ENCODE results near the gene ACD. TPM values are rescaled to one million over a fixed set of nuclear protein-coding genes. Genes with fewer than 3 reads are reported as not detected.

Gene ACD
- total RNA-seq, 1 donor from 2014 or later = 7.1 TPM

GRCh38 chr16:67648764-67649407 lies 11.2 kb downstream of the ACD start:
- TF ChIP-seq, protein P1, sequence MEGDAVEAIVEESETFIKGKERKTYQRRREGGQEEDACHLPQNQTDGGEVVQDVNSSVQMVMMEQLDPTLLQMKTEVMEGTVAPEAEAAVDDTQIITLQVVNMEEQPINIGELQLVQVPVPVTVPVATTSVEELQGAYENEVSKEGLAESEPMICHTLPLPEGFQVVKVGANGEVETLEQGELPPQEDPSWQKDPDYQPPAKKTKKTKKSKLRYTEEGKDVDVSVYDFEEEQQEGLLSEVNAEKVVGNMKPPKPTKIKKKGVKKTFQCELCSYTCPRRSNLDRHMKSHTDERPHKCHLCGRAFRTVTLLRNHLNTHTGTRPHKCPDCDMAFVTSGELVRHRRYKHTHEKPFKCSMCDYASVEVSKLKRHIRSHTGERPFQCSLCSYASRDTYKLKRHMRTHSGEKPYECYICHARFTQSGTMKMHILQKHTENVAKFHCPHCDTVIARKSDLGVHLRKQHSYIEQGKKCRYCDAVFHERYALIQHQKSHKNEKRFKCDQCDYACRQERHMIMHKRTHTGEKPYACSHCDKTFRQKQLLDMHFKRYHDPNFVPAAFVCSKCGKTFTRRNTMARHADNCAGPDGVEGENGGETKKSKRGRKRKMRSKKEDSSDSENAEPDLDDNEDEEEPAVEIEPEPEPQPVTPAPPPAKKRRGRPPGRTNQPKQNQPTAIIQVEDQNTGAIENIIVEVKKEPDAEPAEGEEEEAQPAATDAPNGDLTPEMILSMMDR (IDR thresholded peaks at IDR 0.05; ENCODE audit: borderline replicate concordance) = no peak
- no peak overlapping the region for H3K27ac ChIP-seq (replicated peaks)
- peaks cover 42% of the 10 kb centered on the region for H3K4me1 ChIP-seq
- no peaks in the 10 kb centered on the region for H3K36me3 ChIP-seq
- no peak for DNase-seq
- H3K9me3 ChIP-seq (replicated peaks) = no peaks in the 10 kb centered on the region
- peaks cover 99% of the 10 kb centered on the region for H3K27me3 ChIP-seq (ENCODE audit: low read depth)
- intact Hi-C loops (cut with micrococcal nuclease) = no loop called here
- peak overlapping the region; percentile 33 for H3K4me3 ChIP-seq

DNA sequence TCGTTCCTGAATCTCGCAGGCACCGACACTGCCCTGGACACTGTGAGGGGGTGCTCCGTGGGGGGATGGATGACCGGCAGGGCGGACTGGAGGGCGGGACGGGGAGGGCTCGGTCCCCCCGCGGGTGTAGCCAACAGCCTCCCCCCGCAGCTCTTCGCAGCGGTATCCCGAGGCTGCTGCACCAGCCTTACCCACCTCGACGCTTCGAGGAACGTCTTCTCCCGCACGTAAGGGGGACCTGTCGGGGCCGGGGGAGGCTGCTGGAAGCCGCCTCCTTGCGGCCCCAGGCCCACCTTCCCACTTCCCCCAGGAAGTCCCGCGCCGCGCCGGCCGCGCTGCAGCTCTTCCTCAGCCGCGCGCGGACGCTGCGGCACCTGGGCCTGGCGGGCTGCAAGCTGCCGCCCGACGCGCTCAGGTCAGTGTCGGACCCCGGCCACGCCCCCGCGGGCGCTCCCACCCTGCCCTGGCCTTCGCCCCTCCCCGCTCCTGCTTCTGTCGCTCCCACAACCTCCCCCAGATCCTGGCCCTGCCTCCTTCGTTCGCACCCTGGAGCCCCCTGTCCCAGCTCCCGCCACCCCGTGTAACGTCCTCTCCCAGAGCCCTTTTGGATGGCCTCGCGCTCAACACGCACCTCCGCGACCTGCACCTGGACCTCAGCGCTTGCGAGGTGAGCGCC lies 11.8 kb downstream of the ACD start:
- intact Hi-C loops (cut with micrococcal nuclease) = no loop called here
- Histone ChIP-seq H3K36me3 (no peaks in the 10 kb centered on the region), H3K27me3 (ENCODE audit: low read depth) (peaks cover 92% of the 10 kb centered on the region), H3K4me3 (no peak overlapping the region), H3K9me3 (replicated peaks) (no peaks in the 10 kb centered on the region), H3K4me1 (peaks cover 36% of the 10 kb centered on the region), H3K27ac (replicated peaks) (no peak overlapping the region)
- no peak for DNase-seq
- TF ChIP-seq, protein P1 (IDR thresholded peaks at IDR 0.05; ENCODE audit: borderline replicate concordance) = no peak

DNA sequence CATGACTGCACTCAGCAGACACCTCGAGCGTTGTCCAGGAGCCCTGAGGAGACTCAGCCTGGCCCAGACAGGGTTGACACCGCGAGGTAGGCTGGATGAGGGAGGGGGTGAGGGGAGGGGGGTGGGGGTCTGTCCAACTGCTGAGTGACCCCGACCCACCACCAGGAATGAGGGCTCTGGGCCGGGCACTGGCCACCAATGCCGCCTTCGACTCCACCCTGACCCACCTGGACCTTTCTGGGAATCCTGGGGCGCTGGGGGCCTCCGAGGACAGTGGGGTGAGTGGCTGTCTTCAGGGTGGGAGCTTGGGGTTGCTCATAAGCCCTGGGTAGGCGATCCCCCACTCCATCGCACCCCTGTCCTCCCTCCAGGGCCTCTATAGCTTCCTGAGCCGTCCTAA lies 12.4 kb downstream of the ACD start:
- no peak for DNase-seq
- no peak overlapping the region for H3K27ac ChIP-seq (replicated peaks)
- no peak overlapping the region for H3K4me3 ChIP-seq
- H3K36me3 ChIP-seq = no peaks in the 10 kb centered on the region
- TF ChIP-seq, protein P1 (IDR thresholded peaks at IDR 0.05; ENCODE audit: borderline replicate concordance) = no peak
- intact Hi-C loops (cut with micrococcal nuclease) = no loop called here
- peaks cover 87% of the 10 kb centered on the region for H3K27me3 ChIP-seq (ENCODE audit: low read depth)
- H3K4me1 ChIP-seq = peaks cover 32% of the 10 kb centered on the region
- no peaks in the 10 kb centered on the region for H3K9me3 ChIP-seq (replicated peaks)

- intact Hi-C loops (cut with micrococcal nuclease) = no loop called here
- Histone ChIP-seq H3K4me1 (peaks cover 37% of the 10 kb centered on the region), H3K27ac (replicated peaks) (no peak overlapping the region), H3K9me3 (replicated peaks) (no peaks in the 10 kb centered on the region), H3K36me3 (no peaks in the 10 kb centered on the region), H3K27me3 (ENCODE audit: low read depth) (peaks cover 82% of the 10 kb centered on the region), H3K4me3 (no peak overlapping the region)
- TF ChIP-seq, protein P1 (IDR thresholded peaks at IDR 0.05; ENCODE audit: borderline replicate concordance) = no peak
- DNase-seq = no peak
Measured at GRCh38 chr16:67647111-67647651, 12.9 kb downstream of the ACD start.

DNA sequence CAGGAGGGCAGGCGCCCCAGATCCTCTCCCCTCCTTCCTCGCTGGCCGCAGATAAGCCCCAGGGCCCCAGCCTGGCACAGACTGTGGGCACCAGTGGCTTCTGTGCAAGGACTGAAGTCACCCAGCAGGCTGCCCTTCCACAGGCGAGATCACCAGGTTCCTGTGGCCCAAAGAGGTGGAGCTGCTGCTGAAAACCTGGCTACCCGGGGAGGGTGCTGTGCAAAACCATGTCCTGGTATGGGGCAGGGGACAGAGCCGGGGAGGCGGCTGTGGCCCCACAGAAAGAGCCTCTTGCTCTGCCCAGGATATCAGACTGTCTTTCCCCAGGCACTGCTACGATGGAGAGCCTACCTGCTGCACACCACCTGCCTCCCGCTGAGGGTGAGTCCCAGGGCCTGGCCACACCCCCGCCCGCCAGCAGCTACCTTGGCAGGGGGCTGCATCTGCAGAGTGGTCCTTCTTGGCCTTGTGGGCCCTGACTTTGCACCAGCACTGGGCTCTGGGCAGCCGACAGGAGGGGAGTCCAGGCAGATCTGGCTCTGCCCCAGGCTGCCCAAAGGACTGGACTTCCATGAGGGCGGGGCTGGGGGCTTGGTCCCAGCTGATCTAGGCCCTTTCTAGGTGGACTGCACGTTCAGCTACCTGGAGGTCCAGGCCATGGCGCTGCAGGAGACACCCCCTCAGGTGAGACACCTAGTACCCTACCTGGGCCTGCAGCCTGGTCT lies 14.5 kb downstream of the ACD start:
- H3K27me3 ChIP-seq (ENCODE audit: low read depth) = peaks cover 66% of the 10 kb centered on the region
- H3K27ac ChIP-seq (replicated peaks) = no peak overlapping the region
- no peaks in the 10 kb centered on the region for H3K36me3 ChIP-seq
- TF ChIP-seq, protein P1 (IDR thresholded peaks at IDR 0.05; ENCODE audit: borderline replicate concordance) = no peak
- peaks cover 44% of the 10 kb centered on the region for H3K4me1 ChIP-seq
- no peaks in the 10 kb centered on the region for H3K9me3 ChIP-seq (replicated peaks)
- no peak for DNase-seq
- H3K4me3 ChIP-seq = peak overlapping the region; percentile 60
- intact Hi-C loops (cut with micrococcal nuclease) = no loop called here
